Measurements from ENCODE around the gene PEX13. TPM values are rescaled to one million over a fixed set of nuclear protein-coding genes. Genes with fewer than 3 reads are reported as not detected.
"Not testable (repeated sequence)": the region's sequence is repeated elsewhere in the genome, so short reads cannot be mapped to it uniquely, and the experiment has no call there.

PEX13 gene, protein sequence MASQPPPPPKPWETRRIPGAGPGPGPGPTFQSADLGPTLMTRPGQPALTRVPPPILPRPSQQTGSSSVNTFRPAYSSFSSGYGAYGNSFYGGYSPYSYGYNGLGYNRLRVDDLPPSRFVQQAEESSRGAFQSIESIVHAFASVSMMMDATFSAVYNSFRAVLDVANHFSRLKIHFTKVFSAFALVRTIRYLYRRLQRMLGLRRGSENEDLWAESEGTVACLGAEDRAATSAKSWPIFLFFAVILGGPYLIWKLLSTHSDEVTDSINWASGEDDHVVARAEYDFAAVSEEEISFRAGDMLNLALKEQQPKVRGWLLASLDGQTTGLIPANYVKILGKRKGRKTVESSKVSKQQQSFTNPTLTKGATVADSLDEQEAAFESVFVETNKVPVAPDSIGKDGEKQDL
- polyA plus RNA-seq (2012; ENCODE audit: missing spikeins), result 9.5 TPM

DNA sequence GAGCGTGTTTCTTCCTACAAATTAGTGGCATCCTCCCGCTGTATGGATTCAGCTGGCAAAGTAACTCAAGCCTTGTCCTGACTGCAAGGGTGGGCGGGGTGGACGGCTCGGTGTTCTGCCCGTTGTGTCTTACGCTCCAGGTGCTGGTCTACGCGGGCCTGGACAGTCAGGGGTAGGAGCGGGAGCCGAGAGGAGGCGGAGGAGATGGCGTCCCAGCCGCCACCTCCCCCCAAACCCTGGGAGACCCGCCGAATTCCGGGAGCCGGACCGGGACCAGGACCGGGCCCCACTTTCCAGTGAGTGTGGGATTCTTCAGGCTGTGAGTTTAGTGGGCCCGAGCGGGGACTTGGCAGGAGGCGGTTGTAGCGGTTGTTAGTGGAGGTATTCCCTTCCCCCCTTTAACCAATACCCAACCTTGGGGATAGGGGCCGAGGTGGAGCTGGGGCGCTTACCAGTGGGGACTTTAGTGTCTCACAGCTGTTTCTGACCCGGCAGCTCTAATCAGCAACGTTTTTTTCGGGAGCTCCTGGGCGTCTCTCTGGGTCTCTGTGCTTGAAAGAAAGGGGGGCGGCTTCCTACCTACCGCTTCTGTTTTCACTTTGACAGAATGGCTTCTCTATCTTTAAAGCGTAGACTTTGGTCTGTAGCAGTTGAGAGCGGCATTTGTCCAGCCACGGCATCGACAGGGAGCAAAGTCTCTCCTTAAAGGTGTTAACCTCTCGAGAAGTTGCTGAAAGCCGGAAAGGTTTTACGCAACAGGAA, at the start of gene PEX13, which contains the start of gene PUS10:
Gene PEX13 (plus strand): TSS at position 165 of the 762 bp plus-strand sequence. CDS start 40 bp downstream, at position 205.
Gene PUS10 (minus strand): TSS at position 700 of the 762 bp plus-strand sequence. CDS start 6,365 bp downstream, outside the sequence.
- DNase-seq (ENCODE audit: insufficient read length) (peak; percentile 64), FAIRE-seq (peak; percentile 84)
- TF ChIP-seq POLR2AphosphoS5 (IDR thresholded peaks at IDR 0.05; ENCODE audit: low read depth, low read length) (no peak; the same call in none of the 2 replicates), TAF1 (IDR thresholded peaks at IDR 0.05; ENCODE audit: borderline replicate concordance, low read depth, low read length) (no peak), POLR2A (IDR thresholded peaks at IDR 0.05; ENCODE audit: low read depth, low read length) (no peak; the same call in 1 of the 2 replicates)

DNA sequence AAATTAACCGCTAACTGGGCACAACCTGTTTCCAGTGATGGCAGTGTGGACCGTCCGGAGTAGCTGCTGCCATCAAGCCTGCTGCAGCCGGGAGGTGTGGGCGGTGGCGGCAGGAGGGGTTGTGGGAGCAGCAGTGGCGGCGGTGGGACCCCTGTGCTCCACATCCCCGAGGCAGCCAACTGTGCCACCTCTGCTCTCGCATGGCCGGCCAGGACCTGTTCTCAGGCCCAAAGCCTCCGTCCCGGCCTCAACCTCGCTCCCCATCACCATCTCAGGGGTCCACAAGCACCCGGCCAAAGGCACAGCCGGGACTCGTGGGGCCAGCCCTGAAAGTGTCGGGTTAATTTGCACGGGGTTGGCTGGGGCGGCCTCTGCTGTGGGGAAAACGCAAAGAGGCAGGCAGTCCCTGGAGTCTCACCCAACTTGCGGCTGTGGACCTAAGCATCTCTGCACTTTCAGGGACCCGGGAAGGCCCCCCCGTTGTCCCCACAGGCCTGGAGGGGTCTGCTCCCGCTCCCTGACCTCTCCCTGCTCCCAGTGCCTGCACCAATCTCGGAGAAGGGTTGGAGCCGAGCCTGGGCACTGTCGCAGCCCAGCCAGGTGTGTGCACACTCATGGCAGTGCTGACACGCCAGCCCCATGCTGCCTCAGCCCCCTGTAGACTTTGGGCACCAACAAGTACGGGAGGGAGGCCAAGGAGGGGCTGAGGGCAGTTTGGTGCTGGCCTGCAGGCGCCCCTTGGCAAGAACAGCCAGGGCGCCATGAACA, 44.4 kb upstream of the PEX13 start:
- DNase-seq (ENCODE audit: insufficient read length) (no peak), FAIRE-seq (no peak)
- no peak for TF ChIP-seq TAF1 (IDR thresholded peaks at IDR 0.05; ENCODE audit: borderline replicate concordance, low read depth, low read length)

DNA sequence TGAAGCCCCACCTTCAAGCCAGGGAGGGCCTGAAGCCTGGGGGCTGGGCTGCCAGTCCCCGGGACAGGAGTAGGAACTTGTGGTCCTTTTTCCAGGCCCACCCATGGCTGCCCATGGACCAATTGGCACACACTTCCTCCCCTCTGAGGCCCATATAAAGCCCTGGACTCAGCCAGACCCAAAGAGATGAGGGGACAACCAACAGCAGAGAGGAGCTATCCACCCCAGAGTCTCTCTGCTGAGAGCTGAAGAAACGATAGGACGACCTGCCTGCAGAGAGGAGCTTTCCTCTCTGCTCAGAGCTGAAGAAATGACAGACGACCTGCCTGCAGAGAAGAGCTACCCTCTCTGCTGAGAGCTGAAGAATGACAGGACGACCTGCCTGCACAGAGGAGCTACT, 43.8 kb upstream of the PEX13 start:
- TF ChIP-seq POLR2AphosphoS5 (IDR thresholded peaks at IDR 0.05; ENCODE audit: low read depth, low read length) (no peak), POLR2A (IDR thresholded peaks at IDR 0.05; ENCODE audit: low read depth, low read length) (no peak), TAF1 (IDR thresholded peaks at IDR 0.05; ENCODE audit: borderline replicate concordance, low read depth, low read length) (no peak)
- FAIRE-seq, result no peak

DNA sequence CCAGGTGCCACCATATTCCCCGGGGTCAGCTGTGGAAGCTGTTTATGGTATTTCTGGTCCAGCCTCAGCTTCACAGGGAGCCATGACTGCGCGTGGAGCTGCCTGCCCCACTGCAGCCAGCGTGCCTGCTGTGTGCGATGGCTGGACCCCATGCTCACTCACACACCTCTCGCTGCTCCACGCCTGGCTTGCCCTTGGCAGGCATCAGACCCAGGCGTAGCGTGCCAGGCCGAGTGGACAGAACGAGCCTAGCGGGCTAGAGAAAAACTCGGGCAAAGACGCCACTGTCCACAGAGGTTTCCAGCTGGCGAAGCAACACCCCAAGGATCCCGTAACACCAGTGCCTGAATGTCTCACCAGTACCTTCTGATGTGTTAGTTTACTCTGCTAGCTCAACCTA, 42.9 kb upstream of the PEX13 start:
- DNase-seq (ENCODE audit: insufficient read length) (no peak), FAIRE-seq (no peak)
- TF ChIP-seq POLR2AphosphoS5 (IDR thresholded peaks at IDR 0.05; ENCODE audit: low read depth, low read length), result no peak
- TF ChIP-seq POLR2A (IDR thresholded peaks at IDR 0.05; ENCODE audit: low read depth, low read length), result no peak

More for the DNA sequence above, 43.8 kb upstream of the PEX13 start:
- no peak for DNase-seq (ENCODE audit: insufficient read length)

DNA sequence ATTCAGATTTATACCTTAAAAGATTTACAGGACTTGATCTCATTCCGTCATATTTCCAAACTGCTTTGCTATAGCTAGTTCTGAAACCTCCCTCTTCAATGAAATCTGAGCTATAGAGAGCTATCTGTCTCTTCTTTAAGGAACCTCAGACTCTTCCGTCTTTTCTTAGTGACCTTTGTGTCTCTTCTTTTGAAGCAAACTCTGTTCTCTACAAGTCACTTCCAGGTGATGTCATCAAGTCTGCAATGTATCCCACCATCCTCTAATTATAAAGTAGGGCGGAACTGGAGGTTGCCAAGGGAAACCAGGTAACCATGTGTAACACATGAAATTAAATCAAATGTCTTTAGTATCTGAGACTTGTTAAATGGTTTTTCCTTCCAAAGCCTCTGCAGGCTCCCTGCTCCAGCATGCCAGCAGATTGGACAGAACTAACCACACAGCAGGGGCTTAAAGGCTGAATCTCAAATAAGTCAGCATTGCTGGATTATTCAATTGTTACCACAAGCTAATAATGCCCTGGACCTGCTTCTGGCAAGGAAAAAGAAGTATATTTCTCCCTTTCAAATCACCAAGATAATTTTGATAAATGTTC, 41.2 kb upstream of the PEX13 start:
- TF ChIP-seq POLR2AphosphoS5 (IDR thresholded peaks at IDR 0.05; ENCODE audit: low read depth, low read length) (no peak), TAF1 (IDR thresholded peaks at IDR 0.05; ENCODE audit: borderline replicate concordance, low read depth, low read length) (no peak), POLR2A (IDR thresholded peaks at IDR 0.05; ENCODE audit: low read depth, low read length) (no peak)
- no peak for DNase-seq (ENCODE audit: insufficient read length)
- FAIRE-seq, result no peak

DNA sequence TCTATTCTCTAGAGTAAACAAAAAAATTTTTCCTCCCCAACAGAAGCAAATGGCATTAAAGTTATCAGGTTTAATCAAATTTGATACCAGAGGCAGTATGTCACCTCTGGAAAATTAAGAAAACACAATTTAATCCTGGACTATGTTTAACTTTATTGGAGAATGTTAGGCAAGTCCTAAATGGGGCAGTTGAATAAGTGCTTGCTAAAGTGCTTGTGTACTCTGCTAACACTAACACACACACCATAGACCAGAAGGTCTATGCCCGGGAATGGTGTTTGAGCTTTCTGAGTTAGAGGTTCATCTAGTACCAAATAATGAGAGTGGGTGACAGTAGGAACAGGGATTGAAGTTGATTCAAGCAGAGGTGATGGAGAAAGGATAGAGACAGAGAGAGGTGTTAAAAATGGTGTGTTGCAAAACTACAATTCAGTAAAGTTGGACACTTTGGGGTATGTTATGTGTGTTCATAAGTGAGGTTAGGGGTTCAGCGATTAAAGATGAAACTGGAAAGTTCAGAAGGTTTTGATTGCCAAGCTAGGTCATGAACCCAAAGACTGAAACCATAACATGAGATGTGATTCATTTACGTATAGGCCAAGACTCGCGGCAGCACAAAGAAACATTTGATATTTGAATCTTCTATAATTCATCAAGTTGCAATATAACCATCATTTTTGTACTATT, 40.5 kb upstream of the PEX13 start:
- TF ChIP-seq POLR2AphosphoS5 (IDR thresholded peaks at IDR 0.05; ENCODE audit: low read depth, low read length) (no peak), POLR2A (IDR thresholded peaks at IDR 0.05; ENCODE audit: low read depth, low read length) (no peak), TAF1 (IDR thresholded peaks at IDR 0.05; ENCODE audit: borderline replicate concordance, low read depth, low read length) (no peak)
- FAIRE-seq (peak; percentile 80), DNase-seq (ENCODE audit: insufficient read length) (no peak)

DNA sequence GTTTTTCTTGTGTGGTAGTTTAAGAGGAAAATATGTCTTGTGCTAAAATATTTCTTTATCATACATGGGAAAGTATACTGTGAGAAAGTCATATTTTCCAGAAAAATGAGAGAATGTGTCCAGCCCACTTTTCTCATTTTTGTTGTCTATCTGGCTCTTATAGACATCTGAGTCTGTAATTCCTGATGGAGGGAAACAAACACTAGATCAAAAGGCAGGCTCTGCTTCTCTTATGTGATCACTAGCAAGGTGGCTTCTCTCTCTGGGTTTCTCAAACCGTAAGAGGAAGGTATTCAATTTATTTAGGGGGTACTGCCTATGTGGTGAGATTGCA, 40.0 kb upstream of the PEX13 start:
- DNase-seq (ENCODE audit: insufficient read length) (no peak), FAIRE-seq (no peak)
- no peak for TF ChIP-seq POLR2AphosphoS5 (IDR thresholded peaks at IDR 0.05; ENCODE audit: low read depth, low read length)
- no peak for TF ChIP-seq POLR2A (IDR thresholded peaks at IDR 0.05; ENCODE audit: low read depth, low read length)

DNA sequence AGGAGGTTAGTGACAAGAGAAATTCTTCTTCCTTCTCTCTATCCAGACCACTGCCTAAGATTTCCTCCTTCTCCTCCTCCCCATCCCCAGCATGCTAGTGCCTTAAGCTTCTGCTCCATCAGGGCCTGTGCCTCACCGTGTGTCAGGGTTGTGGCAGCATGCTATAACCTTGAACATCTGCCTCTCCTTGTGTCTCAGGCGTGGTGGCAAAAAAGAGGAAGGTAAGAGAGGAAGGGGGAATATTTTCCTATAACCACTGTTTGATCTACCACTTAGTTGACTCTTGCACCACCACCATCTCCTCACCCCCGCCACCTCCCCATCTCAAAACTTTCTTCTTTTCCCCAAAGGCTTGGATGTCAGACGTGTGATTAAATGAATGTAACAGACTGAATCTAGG, 38.3 kb upstream of the PEX13 start:
- TF ChIP-seq TAF1 (IDR thresholded peaks at IDR 0.05; ENCODE audit: borderline replicate concordance, low read depth, low read length), result no peak
- TF ChIP-seq POLR2A (IDR thresholded peaks at IDR 0.05; ENCODE audit: low read depth, low read length), result no peak
- no peak for TF ChIP-seq POLR2AphosphoS5 (IDR thresholded peaks at IDR 0.05; ENCODE audit: low read depth, low read length)
- FAIRE-seq, result peak; percentile 72
- DNase-seq (ENCODE audit: insufficient read length), result no peak

DNA sequence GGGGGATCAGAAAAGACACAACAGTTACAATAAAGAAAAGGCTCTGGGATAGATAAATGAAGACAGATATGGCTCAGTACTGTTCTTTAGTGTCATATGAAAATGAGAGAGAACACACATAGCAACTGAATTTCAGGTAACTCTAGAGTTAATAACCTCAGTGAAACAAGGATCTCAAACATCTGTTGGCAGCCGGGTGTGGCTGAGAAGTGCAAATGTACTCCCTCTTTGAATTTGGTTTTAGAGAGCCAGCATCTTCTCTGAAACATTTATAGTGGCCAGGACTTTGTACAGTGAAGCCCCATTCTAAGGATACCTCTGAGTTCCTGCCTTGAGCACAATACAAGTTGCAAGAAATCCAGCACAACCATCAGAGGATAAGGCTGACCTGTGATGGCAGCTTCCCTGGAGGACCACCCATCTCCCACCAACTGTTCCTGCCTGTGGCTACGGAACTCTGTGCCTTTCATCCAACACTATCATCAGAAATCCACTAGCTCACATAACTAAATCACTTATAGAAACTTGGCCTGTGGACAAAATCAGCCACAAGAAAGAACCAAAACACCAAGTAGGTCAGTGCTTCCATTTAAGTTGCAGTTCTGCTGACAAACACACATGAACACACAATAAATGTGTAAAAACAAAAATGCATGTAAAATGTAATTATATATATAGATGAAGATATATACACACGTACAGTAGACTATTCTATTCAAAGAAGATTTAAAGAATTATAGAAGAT, 37.3 kb upstream of the PEX13 start:
- peak; percentile 81 for FAIRE-seq
- no peak for DNase-seq (ENCODE audit: insufficient read length)
- TF ChIP-seq POLR2AphosphoS5 (IDR thresholded peaks at IDR 0.05; ENCODE audit: low read depth, low read length) (no peak), TAF1 (IDR thresholded peaks at IDR 0.05; ENCODE audit: borderline replicate concordance, low read depth, low read length) (no peak), POLR2A (IDR thresholded peaks at IDR 0.05; ENCODE audit: low read depth, low read length) (no peak)

DNA sequence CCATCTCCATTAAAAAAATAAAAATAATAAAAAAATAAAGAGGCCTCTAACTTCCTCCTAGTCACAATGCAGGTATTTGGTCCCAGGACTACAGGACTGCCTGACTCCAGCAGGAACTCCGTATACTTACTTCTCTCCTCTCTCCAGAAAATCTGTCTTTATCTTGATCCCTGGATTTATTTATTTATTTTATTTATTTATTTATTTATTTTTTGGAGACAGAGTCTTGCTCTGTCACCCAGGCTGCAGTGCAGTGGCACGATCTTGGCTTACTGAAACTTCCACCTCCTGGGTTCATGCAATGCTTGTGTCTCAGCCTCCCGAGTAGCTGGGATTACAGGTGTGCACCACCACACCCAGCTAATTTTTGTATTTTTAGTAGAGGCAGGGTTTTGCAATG, 35.5 kb upstream of the PEX13 start:
- not testable (repeated sequence) for FAIRE-seq; DNase-seq (ENCODE audit: insufficient read length)
